H7 (cell line): ENCODE measurements around the gene TBCEL. TPM values are rescaled to one million over a fixed set of nuclear protein-coding genes. Genes with fewer than 3 reads are reported as not detected.

Source experiments
- DNase-seq: peaks from one replicate; pipeline ENCODE4 v3.0.0; 2012
- H3K27me3 ChIP-seq: 2 replicates; pipeline ENCODE4 v1.6.0; 2011; ENCODE audit warnings: mild to moderate bottlenecking, low read length; ENCODE audit not compliant: control insufficient read depth, insufficient read depth
- H3K36me3 ChIP-seq: replicated peaks from 2 replicates; pipeline ENCODE4 v1.5.1; 2011; ENCODE audit warnings: low read length; ENCODE audit not compliant: control insufficient read depth, insufficient read depth
- H3K4me3 ChIP-seq: 2 replicates; pipeline ENCODE4 v1.5.1; 2011; ENCODE audit warnings: low read depth, mild to moderate bottlenecking, control low read depth, low read length, moderate library complexity; ENCODE audit not compliant: insufficient read depth
- total RNA-seq: library from RNA; depleted of rRNA; stranded (reverse); fragments of >200 nt; shearing (Covaris generic); gene quantifications from 2 replicates; pipeline ENCODE4 v1.2.3, GENCODE V29; 2014

The TBCEL gene
- total RNA-seq, 1 experiment from 2014 or later, result 7.4 TPM

DNA sequence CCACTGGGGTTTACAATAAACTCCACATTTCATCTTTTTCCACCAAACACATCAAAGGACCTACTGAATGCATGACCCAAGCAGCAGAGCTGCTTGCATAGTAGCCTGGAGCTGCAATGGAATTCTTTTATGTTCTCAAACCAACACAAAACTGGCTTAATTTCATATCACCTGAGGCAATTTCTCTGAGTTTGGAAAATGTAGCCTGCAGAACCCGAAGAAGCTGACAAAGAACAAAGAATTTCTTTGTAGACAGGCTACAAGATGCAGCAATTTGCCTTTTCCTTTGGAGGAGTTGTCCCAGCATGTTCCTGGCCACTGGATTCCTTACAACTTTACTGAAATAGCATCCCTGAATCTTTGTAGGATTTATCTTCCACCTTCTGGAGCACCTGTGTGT lies 71.7 kb downstream of the TBCEL start:
- DNase-seq, result no peak
- no peaks in the 10 kb centered on the region for H3K27me3 ChIP-seq
- no peak overlapping the region for H3K4me3 ChIP-seq
- no peaks in the 10 kb centered on the region for H3K36me3 ChIP-seq

DNA sequence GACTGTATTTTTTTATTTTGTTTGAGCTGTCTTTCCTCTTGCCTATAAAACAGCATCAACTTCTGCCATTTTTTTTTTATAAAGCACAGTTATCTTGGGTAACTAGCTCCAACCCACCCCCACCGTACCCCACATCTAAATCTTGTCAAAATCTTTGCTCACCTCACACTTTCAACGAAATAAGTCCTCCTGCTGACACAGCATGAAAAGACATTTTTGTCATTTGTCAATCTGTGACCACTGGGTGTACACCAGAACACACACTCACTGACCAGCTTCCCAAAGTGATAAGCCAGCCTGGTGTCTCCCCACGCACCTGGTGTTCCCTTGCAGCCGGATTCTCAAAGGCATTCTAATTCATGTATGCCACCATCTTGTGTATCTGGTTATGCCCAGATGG lies 75.5 kb downstream of the TBCEL start:
- no peaks in the 10 kb centered on the region for H3K27me3 ChIP-seq
- no peak for DNase-seq
- no peak overlapping the region for H3K4me3 ChIP-seq
- H3K36me3 ChIP-seq, result no peaks in the 10 kb centered on the region

GRCh38 chr11:121099885-121100284 lies 76.0 kb downstream of the TBCEL start:
- Histone ChIP-seq H3K27me3 (no peaks in the 10 kb centered on the region), H3K4me3 (no peak overlapping the region), H3K36me3 (no peaks in the 10 kb centered on the region)
- DNase-seq, result no peak

GRCh38 chr11:121100943-121101342 lies 77.0 kb downstream of the TBCEL start, which contains the start of gene TECTA:
Gene TECTA (plus strand): TSS chr11:121101243. CDS start chr11:121102666, 1,423 bp downstream.
- no peak for DNase-seq
- H3K4me3 ChIP-seq, result no peak within 1 kb of the TSS
- no peaks in the 10 kb centered on the region for H3K36me3 ChIP-seq
- H3K27me3 ChIP-seq, result no peaks in the 10 kb centered on the region

DNA sequence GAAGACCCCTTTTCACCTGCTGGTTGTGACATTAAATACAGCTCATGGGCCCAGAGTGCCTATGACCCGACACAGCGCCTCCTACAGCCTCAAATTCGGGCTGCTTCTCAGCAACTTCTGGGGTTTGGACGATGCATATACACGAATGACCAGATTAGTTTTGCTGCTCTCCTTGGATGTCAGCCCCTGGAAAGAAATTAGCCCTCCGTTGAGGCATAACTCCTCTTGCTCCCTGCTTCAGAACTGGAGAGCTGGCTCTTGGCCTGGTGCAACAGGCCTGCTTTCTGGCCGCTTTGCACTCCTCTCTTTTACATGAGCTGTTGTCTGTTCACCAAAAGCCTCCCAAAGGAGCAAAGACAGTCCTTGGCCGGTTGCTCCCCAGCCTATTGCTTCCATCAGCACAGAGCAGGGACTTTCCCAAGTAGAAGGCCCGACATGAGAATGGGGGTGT lies 80.4 kb downstream of the TBCEL start:
- Histone ChIP-seq H3K27me3 (no peaks in the 10 kb centered on the region), H3K4me3 (no peak overlapping the region), H3K36me3 (no peaks in the 10 kb centered on the region)
- no peak for DNase-seq

GRCh38 chr11:121105063-121105480 lies 81.2 kb downstream of the TBCEL start:
- no peaks in the 10 kb centered on the region for H3K36me3 ChIP-seq
- H3K4me3 ChIP-seq, result no peak overlapping the region
- DNase-seq, result no peak
- no peaks in the 10 kb centered on the region for H3K27me3 ChIP-seq

GRCh38 chr11:121105481-121106195 lies 81.7 kb downstream of the TBCEL start:
- Histone ChIP-seq H3K36me3 (no peaks in the 10 kb centered on the region), H3K27me3 (no peaks in the 10 kb centered on the region), H3K4me3 (no peak overlapping the region)
- no peak for DNase-seq

- no peak for DNase-seq
- Histone ChIP-seq H3K4me3 (no peak overlapping the region), H3K36me3 (no peaks in the 10 kb centered on the region), H3K27me3 (no peaks in the 10 kb centered on the region)
These were observed 82.9 kb downstream of the TBCEL start for GRCh38 chr11:121106812-121107211.

DNA sequence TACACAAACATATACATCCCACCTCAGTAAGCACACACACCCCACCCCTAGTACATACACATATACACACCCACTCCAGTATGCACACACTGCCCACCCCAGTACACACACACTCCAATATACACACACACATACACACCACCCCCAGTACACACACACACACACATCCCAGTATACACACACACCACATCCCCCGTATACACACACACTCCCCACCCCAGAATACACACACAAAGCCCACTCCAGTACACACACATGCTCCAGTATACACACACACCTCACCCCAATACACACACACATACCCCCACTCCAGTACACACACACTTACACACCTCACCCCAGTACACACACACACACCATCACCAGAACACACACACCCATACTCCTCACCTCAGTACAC lies 84.5 kb downstream of the TBCEL start:
- Histone ChIP-seq H3K4me3 (no peak overlapping the region), H3K36me3 (no peaks in the 10 kb centered on the region), H3K27me3 (no peaks in the 10 kb centered on the region)
- no peak for DNase-seq

DNA sequence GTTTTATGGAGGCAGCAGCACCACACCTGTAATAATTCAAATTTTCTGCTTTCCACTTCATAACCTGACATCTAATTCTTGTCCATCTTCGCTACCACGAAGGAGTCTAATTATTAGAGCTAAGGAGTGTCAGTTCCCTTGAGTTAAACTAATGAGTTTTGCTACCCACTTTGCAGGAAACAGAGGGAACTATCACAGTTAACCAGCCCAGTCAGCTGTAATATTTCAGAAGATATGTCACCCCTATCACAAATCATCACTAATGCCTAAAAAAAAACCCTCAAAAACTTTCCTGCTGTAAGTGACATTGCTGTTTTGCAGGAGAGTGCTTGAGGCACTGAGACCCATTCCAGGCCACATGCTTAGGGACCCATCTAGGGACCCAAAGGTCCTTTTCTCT lies 85.6 kb downstream of the TBCEL start:
- Histone ChIP-seq H3K36me3 (no peaks in the 10 kb centered on the region), H3K27me3 (no peaks in the 10 kb centered on the region), H3K4me3 (no peak overlapping the region)
- no peak for DNase-seq

- Histone ChIP-seq H3K27me3 (no peaks in the 10 kb centered on the region), H3K36me3 (no peaks in the 10 kb centered on the region), H3K4me3 (no peak overlapping the region)
- no peak for DNase-seq
These were observed 86.1 kb downstream of the TBCEL start for GRCh38 chr11:121109916-121110586.

DNA sequence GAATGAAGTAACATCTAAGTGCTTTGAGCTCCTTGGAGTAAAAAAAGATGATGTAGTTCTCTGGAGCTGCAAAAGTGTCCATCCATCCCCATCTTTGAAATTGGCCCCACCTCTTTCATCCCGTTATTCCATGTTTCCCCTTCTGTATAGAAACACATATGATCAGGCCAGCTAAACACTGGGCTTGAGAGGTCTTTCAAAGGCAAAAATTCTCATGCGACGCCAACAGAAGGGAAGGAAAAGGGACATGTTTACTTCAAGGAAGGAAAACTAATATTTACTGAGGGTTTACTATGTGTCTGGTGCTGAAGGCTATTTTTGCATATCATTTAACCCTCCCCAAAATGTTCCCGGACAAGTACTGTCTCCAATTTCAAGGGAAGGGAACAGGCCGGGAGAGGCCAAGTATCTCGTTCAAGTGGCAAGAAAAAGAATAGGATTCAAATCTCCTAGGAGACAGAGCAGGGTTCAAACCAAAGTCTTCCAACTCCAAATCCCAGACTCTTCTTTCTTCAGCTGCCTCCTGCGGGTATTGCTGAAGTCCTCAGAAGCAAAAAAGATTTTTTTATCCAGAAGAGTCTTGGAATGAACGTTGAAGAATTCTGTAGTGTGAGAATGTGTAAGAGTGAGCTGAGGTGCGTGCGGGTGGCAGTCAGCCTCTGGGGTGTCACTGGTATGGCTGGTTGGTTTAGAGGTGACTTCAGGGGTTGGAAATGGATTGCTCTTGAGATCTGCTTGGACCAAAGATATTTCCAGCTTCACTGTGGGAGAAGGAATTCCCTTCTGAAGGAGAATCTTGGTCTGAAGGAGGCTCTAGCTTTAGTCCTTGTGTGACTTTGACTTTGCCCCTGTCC lies 87.2 kb downstream of the TBCEL start:
- no peak overlapping the region for H3K4me3 ChIP-seq
- no peaks in the 10 kb centered on the region for H3K27me3 ChIP-seq
- DNase-seq, result no peak
- H3K36me3 ChIP-seq, result no peaks in the 10 kb centered on the region

DNA sequence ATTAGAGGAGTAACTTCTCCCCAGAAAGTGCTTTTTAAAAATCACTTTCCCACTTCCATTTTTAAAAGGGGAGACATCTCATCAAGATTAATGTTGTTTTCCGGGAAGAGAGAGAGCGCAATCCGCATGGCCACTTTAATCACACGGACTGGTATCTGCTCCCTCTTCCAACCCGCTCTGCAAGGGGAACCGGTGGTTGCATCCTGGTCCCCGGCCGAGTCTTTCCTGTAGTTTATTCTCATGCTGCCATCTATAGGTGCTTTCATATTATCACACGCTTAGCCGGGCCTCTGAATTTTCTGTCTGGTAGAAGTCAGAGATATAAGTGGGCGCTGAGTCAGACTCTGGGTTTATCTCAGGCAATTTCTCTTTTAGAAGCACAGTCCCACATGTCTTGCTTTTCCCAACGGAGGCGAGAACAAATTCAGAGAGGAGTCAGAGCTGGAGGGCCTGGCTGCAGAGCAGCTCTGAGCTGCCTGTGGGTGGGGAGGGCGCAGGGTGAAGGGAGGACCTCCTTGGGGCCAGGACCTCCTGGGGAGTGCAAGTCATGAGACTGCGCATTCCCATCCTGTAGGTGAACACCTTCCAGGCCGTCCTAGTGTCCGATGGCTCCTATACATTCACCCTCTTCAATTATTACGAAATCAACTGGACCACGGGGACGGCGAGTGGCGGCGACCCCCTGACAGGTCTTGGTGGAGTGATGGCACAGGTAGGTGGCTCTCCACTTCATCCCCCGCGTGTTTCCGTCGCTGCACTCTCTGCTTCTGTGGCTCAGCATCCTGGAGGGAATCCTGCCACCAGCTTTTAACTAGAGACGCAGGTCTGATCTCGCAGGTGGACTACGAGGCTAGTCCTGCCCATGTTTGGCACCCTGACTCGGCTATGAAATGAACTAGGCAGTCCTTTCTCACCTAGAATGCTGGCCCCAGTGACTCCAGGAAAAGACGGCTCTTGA lies 88.9 kb downstream of the TBCEL start:
- no peak overlapping the region for H3K4me3 ChIP-seq
- no peaks in the 10 kb centered on the region for H3K27me3 ChIP-seq
- no peaks in the 10 kb centered on the region for H3K36me3 ChIP-seq
- DNase-seq, result peak; percentile 86

- Histone ChIP-seq H3K27me3 (no peaks in the 10 kb centered on the region), H3K36me3 (no peaks in the 10 kb centered on the region), H3K4me3 (no peak overlapping the region)
- no peak for DNase-seq
These were observed 89.7 kb downstream of the TBCEL start for GRCh38 chr11:121113611-121114010.
